SK-N-MC (cell line): ENCODE measurements around the gene PCDHB16.

Experiments
- EZH2 ChIP-seq: fragments of 200-600 bp; sonication (generic); IDR thresholded peaks from one replicate; pipeline ENCODE4 v1.6.1; 2017; ENCODE audit warnings: antibody characterized with exemption
- FOXP2 ChIP-seq: optimal IDR thresholded peaks from 2 replicates; pipeline ENCODE3; 2011; ENCODE audit warnings: mild to moderate bottlenecking, moderate library complexity; ENCODE audit not compliant: insufficient read depth; ENCODE audit errors: extremely low read length, control extremely low read depth
- POLR2AphosphoS5 ChIP-seq: IDR thresholded peaks from 2 replicates; pipeline ENCODE4 v1.6.1; 2012; ENCODE audit warnings: mild to moderate bottlenecking, low read depth, low read length, borderline replicate concordance

DNA sequence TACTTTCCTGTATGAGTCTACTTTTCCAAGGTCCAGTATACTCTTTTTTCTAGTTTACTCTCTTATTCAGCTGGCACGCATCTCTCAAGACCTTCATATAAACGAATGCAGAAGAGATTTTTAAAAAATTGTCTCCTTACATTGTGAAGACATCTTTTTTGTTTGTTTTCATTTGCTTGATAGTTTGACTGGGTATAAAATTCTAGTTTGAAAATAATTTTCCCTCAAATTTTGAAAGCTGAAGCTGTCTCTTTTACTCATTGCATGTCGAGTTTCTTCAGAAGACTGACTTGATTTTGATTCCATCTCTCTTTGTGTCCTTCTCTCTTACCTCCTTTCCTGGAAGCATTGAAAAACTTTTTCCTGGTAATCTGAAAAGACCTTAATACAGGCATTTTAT is 14.2 kb downstream of the PCDHB16 start:
- no peak for TF ChIP-seq EZH2
- TF ChIP-seq POLR2AphosphoS5 = no peak
- TF ChIP-seq FOXP2 = no peak
